HG03378 (cell line): ENCODE results near the gene TUBB6.

Experiments
- ATAC-seq: cut with Tn5 transposase; IDR thresholded peaks from one replicate; pipeline ENCODE4 v1.9.1; 2021; ENCODE audit warnings: mild to moderate bottlenecking, moderate library complexity; ENCODE audit not compliant: unreplicated experiment

The TUBB6 gene

GRCh38 chr18:12335503-12335902 lies 27.5 kb downstream of the TUBB6 start:
- ATAC-seq, result no peak

DNA sequence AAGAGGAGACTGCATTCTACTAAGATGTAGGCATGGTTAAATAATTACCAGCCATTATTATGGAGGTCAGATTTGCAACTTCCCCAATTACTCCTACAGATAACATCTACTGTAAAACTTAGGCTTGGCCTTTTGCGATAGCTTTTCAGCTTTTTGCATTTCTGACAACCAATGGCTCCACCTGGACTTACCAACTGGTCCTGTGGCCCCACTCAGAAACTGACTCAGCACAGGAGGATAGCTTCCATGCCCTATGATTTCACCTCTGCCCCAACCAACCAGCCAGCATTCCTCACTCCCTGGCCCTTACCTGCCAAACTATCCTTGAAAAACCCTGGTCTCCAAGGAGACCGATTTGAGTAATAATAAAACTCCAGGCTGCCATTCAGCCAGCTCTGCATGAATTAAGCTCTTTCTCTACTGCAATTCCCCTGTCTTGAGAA lies 28.2 kb downstream of the TUBB6 start:
- ATAC-seq, result no peak

DNA sequence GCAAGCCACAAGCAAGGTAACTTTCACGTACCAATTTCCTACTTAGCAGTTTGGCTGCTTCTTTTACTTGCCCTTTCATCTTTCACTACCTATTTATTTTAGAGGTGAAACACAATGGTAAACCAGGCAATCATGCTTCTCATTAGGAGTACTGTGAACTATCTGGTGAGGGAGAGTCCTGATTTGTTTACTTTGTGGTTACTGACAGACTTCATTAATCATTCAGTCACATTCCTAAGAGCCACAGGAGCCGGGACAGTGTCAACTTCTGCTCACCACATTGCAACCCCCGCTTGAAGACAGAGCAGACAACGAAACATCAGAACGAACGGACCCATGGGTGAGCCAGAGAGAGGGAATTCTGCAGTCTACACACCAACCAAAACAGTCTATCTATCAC lies 28.8 kb downstream of the TUBB6 start:
- ATAC-seq, result no peak

- ATAC-seq, result no peak
Observed at GRCh38 chr18:12338382-12338781, 30.3 kb downstream of the TUBB6 start.

DNA sequence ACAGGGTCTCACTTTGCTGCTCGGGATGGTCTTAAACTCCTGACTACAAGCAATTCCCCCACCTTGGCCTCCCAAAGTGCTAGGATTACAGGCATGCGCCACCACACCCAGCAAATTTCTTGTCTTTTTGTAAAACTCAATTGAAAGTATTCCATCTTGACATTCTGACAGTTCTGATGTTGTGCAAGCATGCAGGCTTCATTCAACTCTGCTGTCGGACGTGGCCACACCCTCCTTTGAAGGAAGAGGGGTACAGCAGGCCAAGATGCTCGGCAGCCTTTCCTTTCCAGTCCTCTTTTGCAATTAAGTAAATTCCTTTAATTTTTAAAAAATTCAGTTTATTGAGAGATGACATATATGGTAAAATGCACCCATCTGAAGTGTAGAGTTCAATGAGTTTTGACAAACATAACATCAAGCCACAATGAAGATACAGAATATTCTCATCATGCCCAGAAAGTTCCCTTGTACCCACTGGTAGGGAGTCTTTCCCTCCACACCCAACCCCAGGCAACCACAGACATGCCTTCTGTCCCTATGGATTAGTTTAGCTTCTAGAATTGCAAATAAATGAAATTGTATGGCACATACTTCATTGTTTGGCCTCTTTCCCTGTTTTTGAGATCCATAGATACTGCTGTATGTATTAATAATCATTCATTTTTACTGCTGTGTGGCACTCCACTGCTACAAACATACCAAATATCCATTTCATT lies 33.1 kb downstream of the TUBB6 start:
- ATAC-seq, result no peak

DNA sequence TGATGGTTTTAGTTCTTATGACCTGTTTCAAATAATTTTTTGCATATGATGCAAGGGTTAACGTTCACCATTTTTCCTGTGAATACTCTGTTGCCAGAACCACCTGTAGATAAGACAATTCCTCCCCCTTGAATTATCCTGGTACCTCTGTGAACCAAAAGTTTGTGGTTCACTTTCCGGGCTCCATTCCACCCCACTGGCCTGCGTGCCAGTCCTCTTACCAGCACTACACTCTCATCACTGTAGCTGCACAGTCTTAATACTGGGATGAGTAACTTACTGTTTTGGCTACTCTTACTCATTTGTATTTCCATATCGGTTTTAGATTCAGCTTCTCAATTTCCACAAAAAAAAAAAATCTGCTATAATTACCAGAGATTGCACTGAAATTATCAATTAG lies 34.6 kb downstream of the TUBB6 start:
- ATAC-seq, result no peak

DNA sequence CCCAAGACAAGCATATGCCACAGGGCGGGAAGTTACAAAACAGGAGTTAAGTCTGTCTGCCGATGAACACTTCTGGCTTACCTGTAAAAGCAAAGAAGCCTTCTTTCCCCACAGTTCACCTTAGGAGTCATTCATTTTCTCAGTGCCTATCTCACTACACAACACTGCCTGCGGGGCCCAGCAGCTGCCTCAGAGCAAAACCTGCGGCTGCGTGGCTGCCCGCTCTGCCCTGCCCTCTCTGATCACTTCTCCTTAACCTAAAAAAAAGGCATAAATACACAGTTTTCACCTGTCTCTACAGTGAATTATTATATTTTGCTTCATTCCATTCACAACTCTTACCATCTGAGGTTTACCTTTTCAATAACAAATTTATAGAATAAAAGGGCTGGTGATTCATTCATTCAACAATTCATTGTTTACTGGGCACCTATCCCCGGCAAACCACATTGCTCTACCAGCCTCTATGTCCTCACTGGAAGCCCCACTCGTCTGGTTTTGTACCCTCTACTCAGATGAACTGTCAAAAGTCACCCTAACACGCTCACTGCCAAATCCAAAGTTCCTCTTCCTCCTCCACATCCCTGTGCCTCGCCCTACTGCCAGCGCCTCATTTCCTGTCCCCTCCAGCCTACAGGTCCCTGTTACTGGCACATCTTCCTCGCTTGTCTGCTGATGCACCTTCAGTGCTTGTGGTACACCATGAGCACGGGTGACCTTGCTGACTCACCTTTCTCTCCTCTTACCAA lies 37.6 kb downstream of the TUBB6 start:
- no peak for ATAC-seq

DNA sequence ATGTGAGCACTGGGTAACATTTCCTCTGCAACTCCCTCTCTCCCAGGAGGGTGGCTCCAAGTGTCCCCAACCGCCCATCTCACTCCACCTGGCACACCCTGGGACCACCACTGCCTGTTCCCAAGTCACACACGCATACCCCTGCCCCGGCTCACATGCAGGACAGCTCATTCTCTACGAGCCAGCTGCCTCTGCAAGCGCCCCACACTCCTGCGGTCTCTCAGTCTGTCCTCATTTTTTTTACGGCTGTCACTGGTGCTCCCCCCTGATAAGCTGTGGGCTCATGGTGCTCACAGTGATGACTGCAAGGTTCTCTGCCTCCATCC lies 38.2 kb downstream of the TUBB6 start:
- ATAC-seq, result no peak

DNA sequence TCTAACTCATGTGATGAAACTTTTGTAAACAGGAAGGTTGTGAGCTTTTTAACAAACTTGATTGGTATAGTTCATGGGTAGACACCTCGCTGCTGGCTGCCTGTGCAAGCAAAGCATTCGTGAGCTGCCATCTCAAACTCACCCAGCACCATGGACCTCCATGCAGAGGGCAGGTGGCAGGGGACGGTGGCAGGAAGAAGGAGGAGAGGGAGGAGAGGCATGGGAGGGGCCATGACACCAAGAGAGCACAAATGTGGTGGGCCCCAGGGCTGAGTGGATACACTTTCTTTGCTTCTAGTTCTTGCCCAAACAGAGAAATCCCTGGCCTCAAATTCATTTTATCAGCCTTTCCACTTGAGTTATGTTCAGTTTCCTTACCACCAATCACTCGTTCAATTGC lies 39.9 kb downstream of the TUBB6 start:
- ATAC-seq, result no peak

DNA sequence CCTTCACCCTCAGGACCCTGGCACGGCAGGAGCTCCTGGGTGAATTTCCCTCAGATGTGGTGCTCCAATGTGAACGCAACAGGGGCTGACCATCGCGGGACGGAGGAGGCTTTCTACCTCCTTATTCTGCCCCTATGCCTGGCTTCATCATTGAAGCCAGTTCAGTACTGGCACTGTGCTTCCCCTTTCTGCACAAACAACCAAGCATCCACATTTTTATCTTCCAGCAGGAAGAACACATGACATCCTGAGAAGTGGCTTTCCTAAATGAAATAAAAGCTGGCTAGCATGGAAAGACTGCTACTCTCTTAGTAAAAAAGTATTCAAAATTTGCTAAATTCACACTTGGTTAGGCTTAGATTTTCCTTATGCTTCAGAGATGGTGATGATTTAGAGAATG lies 44.1 kb downstream of the TUBB6 start:
- ATAC-seq, result no peak

DNA sequence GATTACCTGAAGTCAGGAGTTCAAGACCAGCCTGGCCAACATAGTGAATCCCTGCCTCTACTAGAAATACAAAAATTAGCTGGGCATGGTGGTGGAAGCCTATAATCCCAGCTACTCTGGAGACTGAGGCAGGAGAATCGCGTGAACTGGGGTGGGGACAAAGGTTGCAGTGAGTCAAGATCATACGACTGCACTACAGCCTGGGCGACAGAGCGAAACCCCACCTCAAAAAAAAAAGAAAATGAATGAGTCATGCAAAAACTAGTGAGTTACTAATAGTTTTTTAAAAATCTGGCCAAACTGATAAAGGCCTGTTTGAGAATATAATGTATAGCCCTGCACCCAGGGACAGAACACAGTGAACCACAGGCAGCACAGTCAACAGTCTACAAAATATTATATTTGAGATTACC lies 51.5 kb downstream of the TUBB6 start:
- no peak for ATAC-seq

- peak; percentile 34 for ATAC-seq
Observed at GRCh38 chr18:12361770-12362378, 53.8 kb downstream of the TUBB6 start.

DNA sequence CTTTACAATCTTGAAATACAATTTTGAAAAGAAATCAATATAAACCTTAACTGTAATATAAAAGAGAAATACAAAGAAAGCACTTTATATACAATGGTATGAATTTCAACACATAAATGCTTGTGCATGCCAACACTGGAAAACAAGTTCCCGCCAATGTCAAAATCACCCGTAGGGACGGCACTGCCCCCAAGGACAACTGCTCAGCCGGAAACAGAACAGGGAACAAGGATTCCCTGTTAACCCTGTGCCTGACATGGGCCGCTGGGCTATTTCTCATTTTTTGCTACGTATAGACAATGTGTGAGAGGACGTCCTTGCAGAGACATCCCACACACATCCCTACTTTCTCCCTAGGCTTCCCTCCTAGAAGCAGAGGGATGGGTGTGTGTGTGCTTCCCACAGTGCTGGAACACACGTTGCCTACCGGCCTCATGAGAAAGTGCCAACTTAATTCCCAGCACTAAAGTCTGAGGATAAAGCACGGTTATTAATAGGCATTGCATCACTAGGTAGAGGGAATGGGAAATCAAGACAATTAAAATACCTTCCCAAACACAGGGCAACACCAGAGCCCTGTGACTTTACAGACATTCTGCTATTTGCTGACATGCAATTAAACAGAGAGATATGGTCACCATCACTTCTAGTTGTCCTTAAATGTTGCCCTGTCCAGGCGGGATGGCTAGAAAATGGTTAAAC lies 54.6 kb downstream of the TUBB6 start:
- no peak for ATAC-seq

DNA sequence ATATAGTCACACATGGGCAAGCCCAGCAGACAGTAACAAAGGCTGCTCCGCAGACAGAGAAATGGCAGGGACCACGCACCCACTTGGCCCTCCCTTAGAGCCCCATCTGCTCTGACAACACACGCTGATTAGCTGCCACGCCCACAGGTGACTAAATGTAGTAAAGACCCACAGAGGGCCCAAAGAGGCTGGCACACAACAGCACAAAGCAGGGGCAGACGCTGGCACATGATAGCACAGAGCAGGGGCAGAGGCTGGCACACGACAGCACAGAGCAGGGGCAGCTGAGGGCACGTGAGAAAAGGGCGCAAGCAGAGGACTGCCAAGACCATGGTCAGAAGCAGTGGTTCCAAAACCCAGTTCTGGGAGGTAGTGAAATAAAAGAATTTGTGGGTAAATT lies 58.3 kb downstream of the TUBB6 start:
- ATAC-seq, result no peak

- no peak for ATAC-seq
Observed at GRCh38 chr18:12366784-12367183, 58.7 kb downstream of the TUBB6 start.

- no peak for ATAC-seq
Observed at GRCh38 chr18:12369211-12369610, 61.2 kb downstream of the TUBB6 start.

- ATAC-seq, result no peak
Observed at GRCh38 chr18:12371590-12371989, 63.5 kb downstream of the TUBB6 start.

GRCh38 chr18:12372406-12372805 lies 64.4 kb downstream of the TUBB6 start:
- ATAC-seq, result no peak

DNA sequence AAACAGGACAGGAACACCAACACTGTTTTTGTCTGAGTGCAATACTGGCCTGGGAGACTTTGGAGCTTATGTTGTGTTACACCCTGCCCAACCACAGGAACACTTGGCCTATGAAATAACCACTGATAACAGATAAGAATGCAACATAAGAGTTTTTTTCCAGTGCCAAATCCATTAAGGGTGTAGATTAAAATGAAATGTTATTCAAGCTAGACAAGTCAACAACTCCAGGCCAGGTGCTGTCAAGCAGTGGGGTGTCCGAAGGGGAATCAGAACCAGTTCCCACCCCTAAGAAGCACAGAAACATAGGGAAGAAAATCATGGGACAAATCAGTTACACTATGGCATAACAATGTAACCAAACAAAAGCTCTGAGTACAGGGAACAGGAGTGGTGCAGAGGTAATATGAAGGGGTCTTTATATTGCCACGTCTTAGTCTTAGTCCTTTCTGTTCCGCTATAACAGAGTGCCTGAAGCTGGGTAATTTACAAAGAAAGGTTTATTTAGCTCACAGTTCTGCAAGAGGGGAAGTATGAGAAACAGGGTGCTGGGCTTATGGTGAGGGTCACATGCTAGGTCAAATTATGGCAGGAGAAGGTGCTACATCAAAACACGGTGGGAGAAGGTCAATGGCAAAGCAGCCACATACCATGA lies 65.2 kb downstream of the TUBB6 start:
- no peak for ATAC-seq

GRCh38 chr18:12373771-12374116 lies 65.7 kb downstream of the TUBB6 start:
- ATAC-seq, result no peak

- no peak for ATAC-seq
Observed at GRCh38 chr18:12374401-12374800, 66.4 kb downstream of the TUBB6 start.
